Measurements from ENCODE around the gene TTLL5. TPM values are rescaled to one million over a fixed set of nuclear protein-coding genes. Genes with fewer than 3 reads are reported as not detected.

TTLL5 gene
- total RNA-seq, 1 experiment from 2014 or later = 34.7 TPM

DNA sequence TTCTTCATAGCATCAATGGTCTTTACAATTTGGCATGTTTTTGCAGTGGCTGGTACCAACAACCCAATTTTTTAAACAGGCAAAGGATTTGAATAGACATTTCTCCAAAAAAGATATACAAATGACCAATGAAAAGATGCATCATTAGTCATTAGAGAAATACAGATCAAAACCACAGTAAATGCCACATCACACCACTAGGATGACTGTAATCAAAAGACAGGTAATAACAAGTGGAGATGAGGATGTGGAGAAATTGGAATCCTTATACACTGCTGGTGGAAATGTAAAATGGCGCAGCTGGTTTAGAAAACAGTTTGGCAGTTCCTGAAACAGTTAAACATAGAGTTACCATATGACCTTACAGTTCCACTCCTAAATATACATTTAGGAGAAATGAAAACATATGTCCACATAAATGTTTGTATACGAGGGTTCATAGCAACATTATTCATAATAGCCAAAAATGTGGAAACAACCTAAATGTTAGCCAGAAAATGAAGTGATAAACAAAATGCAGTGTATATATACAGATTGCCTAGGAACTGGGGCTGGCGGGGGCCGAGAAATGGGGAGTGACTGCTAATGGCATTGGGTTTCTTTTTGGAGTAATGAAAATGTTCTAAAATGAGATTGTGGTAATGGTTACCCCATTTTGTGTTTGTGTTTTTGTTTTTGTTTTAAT lies 265.5 kb downstream of the TTLL5 start:
- Histone ChIP-seq H3K27me3 (ENCODE audit: low read length) (no peaks in the 10 kb centered on the region), H3K9ac (ENCODE audit: low read length) (no peak overlapping the region), H3K27ac (ENCODE audit: low read length) (no peak overlapping the region), H3K4me3 (ENCODE audit: low read length) (no peak overlapping the region), H3K4me2 (ENCODE audit: low read length) (no peak overlapping the region), H3F3A (ENCODE audit: low read length, unreplicated experiment) (no peaks in the 10 kb centered on the region), H3K9me2 (replicated peaks; ENCODE audit: low read length) (no peaks in the 10 kb centered on the region), H3K36me3 (ENCODE audit: low read depth, low read length) (no peaks in the 10 kb centered on the region), H3K9me3 (ENCODE audit: low read length) (no peaks in the 10 kb centered on the region), H2AFZ (ENCODE audit: low read length) (no peak overlapping the region), H4K20me1 (ENCODE audit: low read length) (no peaks in the 10 kb centered on the region), H3K4me1 (ENCODE audit: insufficient read depth, low read length) (no peaks in the 10 kb centered on the region), H3K79me2 (ENCODE audit: low read length) (no peaks in the 10 kb centered on the region)
- ATAC-seq = no peak
- TF ChIP-seq, protein P1, sequence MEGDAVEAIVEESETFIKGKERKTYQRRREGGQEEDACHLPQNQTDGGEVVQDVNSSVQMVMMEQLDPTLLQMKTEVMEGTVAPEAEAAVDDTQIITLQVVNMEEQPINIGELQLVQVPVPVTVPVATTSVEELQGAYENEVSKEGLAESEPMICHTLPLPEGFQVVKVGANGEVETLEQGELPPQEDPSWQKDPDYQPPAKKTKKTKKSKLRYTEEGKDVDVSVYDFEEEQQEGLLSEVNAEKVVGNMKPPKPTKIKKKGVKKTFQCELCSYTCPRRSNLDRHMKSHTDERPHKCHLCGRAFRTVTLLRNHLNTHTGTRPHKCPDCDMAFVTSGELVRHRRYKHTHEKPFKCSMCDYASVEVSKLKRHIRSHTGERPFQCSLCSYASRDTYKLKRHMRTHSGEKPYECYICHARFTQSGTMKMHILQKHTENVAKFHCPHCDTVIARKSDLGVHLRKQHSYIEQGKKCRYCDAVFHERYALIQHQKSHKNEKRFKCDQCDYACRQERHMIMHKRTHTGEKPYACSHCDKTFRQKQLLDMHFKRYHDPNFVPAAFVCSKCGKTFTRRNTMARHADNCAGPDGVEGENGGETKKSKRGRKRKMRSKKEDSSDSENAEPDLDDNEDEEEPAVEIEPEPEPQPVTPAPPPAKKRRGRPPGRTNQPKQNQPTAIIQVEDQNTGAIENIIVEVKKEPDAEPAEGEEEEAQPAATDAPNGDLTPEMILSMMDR (conservative IDR thresholded peaks at IDR 0.05; ENCODE audit: low read depth, low read length) = peak; percentile 16; the same call in 1 of the 2 replicates
- no peak for TF ChIP-seq EZH2 (IDR thresholded peaks at IDR 0.05; ENCODE audit: low read length, unreplicated experiment)
- peak; percentile 18 for DNase-seq
- POLR2A ChIA-PET (ENCODE audit: unreplicated experiment) = no interaction called here
- BruUV-seq (replicated peaks) = no TSS peak
- CTCF ChIA-PET = no interaction called here
- intact Hi-C loops (cut with micrococcal nuclease) = no loop called here

DNA sequence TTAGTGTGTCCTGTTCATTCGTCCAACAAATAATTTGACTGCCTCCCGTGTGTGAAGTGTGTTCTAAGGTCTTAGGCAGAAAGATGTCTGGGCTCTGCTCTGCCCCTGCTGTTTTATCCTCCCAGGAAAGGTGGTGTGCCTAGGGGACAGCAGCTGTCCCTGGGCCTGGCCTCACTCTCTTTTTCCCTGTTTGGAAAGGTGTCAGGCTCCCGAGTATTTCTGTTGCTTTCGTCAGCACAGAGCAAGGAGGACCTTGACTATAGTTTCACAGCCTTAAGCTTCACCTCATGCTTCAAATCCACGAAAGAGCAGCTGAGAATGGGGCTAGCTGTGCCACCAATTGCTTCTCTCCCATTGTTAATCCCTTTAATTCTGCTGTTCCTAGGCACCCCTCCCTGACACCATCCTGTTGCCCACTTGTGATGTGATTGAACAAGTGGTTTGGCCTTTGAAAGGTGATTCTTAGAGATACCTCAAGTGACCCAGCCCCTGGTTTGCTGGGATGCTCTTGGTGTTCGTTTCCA lies 266.6 kb downstream of the TTLL5 start:
- Histone ChIP-seq H3K9me3 (ENCODE audit: low read length) (no peaks in the 10 kb centered on the region), H3K9me2 (replicated peaks; ENCODE audit: low read length) (no peaks in the 10 kb centered on the region)
- POLR2A ChIA-PET (ENCODE audit: unreplicated experiment) = no interaction called here

DNA sequence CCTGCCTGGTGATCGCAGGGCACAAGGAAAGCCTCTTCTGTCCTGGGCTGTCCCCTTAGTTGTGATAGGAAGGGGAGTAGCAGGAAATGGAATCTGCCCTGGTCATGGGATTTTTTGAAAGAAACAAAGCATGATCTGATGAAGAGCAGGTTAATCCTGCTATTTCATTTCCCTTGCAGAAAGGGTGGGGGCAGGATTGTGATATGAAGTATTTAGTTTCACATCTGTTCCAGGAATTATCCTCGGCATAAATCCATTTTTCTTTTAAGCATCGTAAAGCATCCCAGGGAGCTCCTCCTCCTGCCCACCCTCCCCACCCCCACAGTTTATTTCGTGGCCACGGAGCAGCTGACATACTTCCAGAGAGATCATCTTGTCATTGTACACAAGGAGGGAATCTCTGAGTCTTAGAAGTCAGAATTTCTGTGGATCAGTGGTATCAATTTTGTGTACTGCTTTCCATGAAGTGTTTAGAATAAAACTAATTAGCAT lies 267.7 kb downstream of the TTLL5 start:
- Histone ChIP-seq H3K27me3 (ENCODE audit: low read length) (no peaks in the 10 kb centered on the region), H3K4me3 (ENCODE audit: low read length) (no peak overlapping the region), H3K4me2 (ENCODE audit: low read length) (no peak overlapping the region), H3K9me3 (ENCODE audit: low read length) (no peaks in the 10 kb centered on the region), H2AFZ (ENCODE audit: low read length) (no peak overlapping the region), H3K9me2 (replicated peaks; ENCODE audit: low read length) (no peaks in the 10 kb centered on the region), H3K9ac (ENCODE audit: low read length) (no peak overlapping the region), H3K27ac (ENCODE audit: low read length) (no peak overlapping the region), H4K20me1 (ENCODE audit: low read length) (no peaks in the 10 kb centered on the region), H3K79me2 (ENCODE audit: low read length) (no peaks in the 10 kb centered on the region), H3K36me3 (ENCODE audit: low read depth, low read length) (no peaks in the 10 kb centered on the region), H3F3A (ENCODE audit: low read length, unreplicated experiment) (no peaks in the 10 kb centered on the region), H3K4me1 (ENCODE audit: insufficient read depth, low read length) (no peaks in the 10 kb centered on the region)
- ATAC-seq (no peak), DNase-seq (no peak)
- POLR2A ChIA-PET (ENCODE audit: unreplicated experiment) = no interaction called here
- no TSS peak for BruUV-seq (replicated peaks)
- TF ChIP-seq EZH2phosphoT487 (IDR thresholded peaks at IDR 0.05; ENCODE audit: borderline replicate concordance, low read length) = no peak
- TF ChIP-seq, protein P1 (conservative IDR thresholded peaks at IDR 0.05; ENCODE audit: low read depth, low read length) = no peak
- no peak for TF ChIP-seq EZH2 (IDR thresholded peaks at IDR 0.05; ENCODE audit: low read length, unreplicated experiment)
- intact Hi-C loops (cut with micrococcal nuclease) = no loop called here
- CTCF ChIA-PET = no interaction called here

More for the DNA sequence above, 266.6 kb downstream of the TTLL5 start:
- Histone ChIP-seq H2AFZ (ENCODE audit: low read length) (no peak overlapping the region), H3K4me3 (ENCODE audit: low read length) (no peak overlapping the region), H3K79me2 (ENCODE audit: low read length) (no peaks in the 10 kb centered on the region), H4K20me1 (ENCODE audit: low read length) (no peaks in the 10 kb centered on the region), H3F3A (ENCODE audit: low read length, unreplicated experiment) (no peaks in the 10 kb centered on the region), H3K27ac (ENCODE audit: low read length) (no peak overlapping the region), H3K4me2 (ENCODE audit: low read length) (no peak overlapping the region), H3K4me1 (ENCODE audit: insufficient read depth, low read length) (no peaks in the 10 kb centered on the region), H3K27me3 (ENCODE audit: low read length) (no peaks in the 10 kb centered on the region), H3K9ac (ENCODE audit: low read length) (no peak overlapping the region), H3K36me3 (ENCODE audit: low read depth, low read length) (no peaks in the 10 kb centered on the region)
- DNase-seq = no peak
- no TSS peak for BruUV-seq (replicated peaks)
- intact Hi-C loops (cut with micrococcal nuclease) = no loop called here
- no peak for ATAC-seq
- TF ChIP-seq EZH2phosphoT487 (IDR thresholded peaks at IDR 0.05; ENCODE audit: borderline replicate concordance, low read length) (no peak), EZH2 (IDR thresholded peaks at IDR 0.05; ENCODE audit: low read length, unreplicated experiment) (no peak)
- TF ChIP-seq, protein P1 (conservative IDR thresholded peaks at IDR 0.05; ENCODE audit: low read depth, low read length) = no peak
- CTCF ChIA-PET = no interaction called here

Data from PC-3 (cell line).